Measurements from ENCODE around the gene LRRC2. TPM values are rescaled to one million over a fixed set of nuclear protein-coding genes. Genes with fewer than 3 reads are reported as not detected.

The LRRC2 gene
- total and polyA plus RNA-seq, 4 donors, result 0.09 to 3.1 (median 0.73) TPM

DNA sequence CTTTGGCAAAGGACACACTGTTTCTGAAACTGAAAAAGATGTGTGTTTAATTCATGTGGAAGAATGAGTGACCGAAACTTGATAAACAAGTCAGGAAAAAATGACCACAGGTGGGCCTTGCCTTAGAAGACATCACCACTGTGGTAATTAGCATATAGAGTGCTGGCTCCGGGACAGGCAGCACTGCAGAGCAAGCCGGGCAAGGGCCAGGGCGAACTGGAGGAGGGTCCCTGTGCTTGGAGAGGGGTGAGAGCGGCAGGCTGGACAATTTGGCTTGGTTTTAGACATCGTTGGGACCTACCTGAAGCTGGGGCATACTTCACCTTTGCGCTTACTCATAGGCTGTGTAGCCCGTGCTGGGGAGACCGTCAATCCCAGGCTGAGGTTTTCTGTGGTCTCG is 60.1 kb downstream of the LRRC2 start:
- TF ChIP-seq, protein P1, sequence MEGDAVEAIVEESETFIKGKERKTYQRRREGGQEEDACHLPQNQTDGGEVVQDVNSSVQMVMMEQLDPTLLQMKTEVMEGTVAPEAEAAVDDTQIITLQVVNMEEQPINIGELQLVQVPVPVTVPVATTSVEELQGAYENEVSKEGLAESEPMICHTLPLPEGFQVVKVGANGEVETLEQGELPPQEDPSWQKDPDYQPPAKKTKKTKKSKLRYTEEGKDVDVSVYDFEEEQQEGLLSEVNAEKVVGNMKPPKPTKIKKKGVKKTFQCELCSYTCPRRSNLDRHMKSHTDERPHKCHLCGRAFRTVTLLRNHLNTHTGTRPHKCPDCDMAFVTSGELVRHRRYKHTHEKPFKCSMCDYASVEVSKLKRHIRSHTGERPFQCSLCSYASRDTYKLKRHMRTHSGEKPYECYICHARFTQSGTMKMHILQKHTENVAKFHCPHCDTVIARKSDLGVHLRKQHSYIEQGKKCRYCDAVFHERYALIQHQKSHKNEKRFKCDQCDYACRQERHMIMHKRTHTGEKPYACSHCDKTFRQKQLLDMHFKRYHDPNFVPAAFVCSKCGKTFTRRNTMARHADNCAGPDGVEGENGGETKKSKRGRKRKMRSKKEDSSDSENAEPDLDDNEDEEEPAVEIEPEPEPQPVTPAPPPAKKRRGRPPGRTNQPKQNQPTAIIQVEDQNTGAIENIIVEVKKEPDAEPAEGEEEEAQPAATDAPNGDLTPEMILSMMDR (IDR thresholded peaks at IDR 0.05; ENCODE audit: control extremely low read depth, extremely low read depth), result no peak
- Histone ChIP-seq H3K9me3 (ENCODE audit: control insufficient read depth in 4 of 4, insufficient read depth in 3 of 4, low read length in 3 of 4) (peaks cover 0 to 2% (median 0%) of the 10 kb centered on the region in 4 donors), H3K9ac (ENCODE audit: insufficient read depth in 1 of 2, low read length in 2 of 2) (no peak overlapping the region), H3K36me3 (ENCODE audit: control insufficient read depth in 4 of 4, insufficient read depth in 4 of 4, low read length in 4 of 4) (no peaks in the 10 kb centered on the region), H3K27me3 (ENCODE audit: control insufficient read depth in 3 of 3, insufficient read depth in 3 of 3, low read length in 2 of 3) (no peaks in the 10 kb centered on the region), H3K4me1 (ENCODE audit: control insufficient read depth in 5 of 5, insufficient read depth in 5 of 5, low read length in 5 of 5) (peaks cover 0 to 3% (median 0%) of the 10 kb centered on the region in 5 donors), H3K27ac (ENCODE audit: low read depth in 1 of 2, low read length in 1 of 2) (no peak overlapping the region), H3K4me3 (no peak overlapping the region)
- DNase-seq (no peak), ATAC-seq (ENCODE audit: insufficient read depth, low FRiP score) (no peak)
- 91 to 92% methylated on average over 10 of the region's 10 CpGs for WGBS, 2 donors

DNA sequence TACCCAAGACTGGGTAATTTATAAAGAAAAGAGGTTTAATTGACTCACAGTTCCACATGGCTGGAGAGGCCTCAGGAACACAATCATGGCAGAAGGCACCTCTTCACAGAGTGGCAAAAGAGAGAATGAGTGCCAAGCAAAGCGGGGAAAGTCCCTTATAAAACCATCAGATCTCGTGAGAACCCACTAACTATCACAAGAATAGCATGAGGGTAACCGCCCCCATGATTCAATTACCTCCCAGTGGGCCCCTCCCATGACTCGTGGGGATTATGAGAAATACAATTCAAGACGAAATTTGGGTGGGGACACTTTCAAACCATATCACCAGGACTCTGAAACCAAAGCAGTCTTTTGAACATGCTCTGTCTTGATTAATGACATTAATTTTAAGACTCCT is 61.3 kb downstream of the LRRC2 start:
- no peak for DNase-seq
- Histone ChIP-seq H3K27ac (ENCODE audit: low read depth in 1 of 2, low read length in 1 of 2) (no peak overlapping the region), H3K9me3 (ENCODE audit: control insufficient read depth in 4 of 4, insufficient read depth in 3 of 4, low read length in 3 of 4) (peaks cover 0 to 2% (median 0%) of the 10 kb centered on the region in 4 donors), H3K9ac (ENCODE audit: insufficient read depth in 1 of 2, low read length in 2 of 2) (no peak overlapping the region), H3K36me3 (ENCODE audit: control insufficient read depth in 4 of 4, insufficient read depth in 4 of 4, low read length in 4 of 4) (no peaks in the 10 kb centered on the region), H3K27me3 (ENCODE audit: control insufficient read depth in 3 of 3, insufficient read depth in 3 of 3, low read length in 2 of 3) (no peaks in the 10 kb centered on the region), H3K4me1 (ENCODE audit: control insufficient read depth in 5 of 5, insufficient read depth in 5 of 5, low read length in 5 of 5) (peaks cover 0 to 3% (median 0%) of the 10 kb centered on the region in 5 donors), H3K4me3 (no peak overlapping the region)
- ATAC-seq (ENCODE audit: insufficient read depth, low FRiP score), result no peak
- TF ChIP-seq, protein P1 (IDR thresholded peaks at IDR 0.05; ENCODE audit: control extremely low read depth, extremely low read depth), result no peak
- WGBS, 2 donors, result 87 to 92% methylated on average over 5 of the region's 5 CpGs

DNA sequence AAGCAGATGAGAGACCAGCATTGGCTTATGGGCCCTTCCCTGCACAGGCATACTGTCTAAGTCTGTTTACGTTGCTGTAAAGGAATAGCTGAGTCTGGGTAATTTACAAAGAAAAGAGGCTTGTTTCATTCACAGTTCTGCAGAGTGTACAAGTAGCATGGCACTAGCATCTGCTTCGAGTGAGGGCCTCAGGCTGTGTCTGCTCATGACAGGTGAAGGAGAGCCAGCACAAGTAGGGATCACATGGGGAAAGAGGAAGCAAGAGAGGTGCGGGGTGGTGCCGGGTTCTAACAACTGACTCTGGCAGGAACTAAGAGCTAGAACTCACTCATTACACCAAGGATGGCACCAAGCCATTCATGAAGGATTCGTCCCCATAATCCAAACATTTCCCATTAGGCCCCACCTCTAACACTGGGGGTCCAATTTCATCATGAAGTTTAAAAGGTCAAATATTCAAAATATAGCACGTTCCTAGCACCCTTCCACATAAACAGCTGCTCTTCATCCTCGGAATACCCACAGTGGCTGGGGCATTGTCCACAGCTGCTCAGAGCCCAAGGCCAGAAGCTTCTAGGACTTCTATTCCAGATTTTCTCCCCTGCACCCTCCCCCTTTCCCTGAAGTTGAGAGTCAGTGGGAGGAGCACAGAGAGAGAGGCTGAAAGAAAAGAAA is 62.8 kb downstream of the LRRC2 start:
- Histone ChIP-seq H3K27ac (ENCODE audit: low read depth in 1 of 2, low read length in 1 of 2) (no peak overlapping the region), H3K4me3 (no peak overlapping the region), H3K36me3 (ENCODE audit: control insufficient read depth in 4 of 4, insufficient read depth in 4 of 4, low read length in 4 of 4) (no peaks in the 10 kb centered on the region), H3K4me1 (ENCODE audit: control insufficient read depth in 5 of 5, insufficient read depth in 5 of 5, low read length in 5 of 5) (peaks cover 0 to 3% (median 0%) of the 10 kb centered on the region in 5 donors), H3K27me3 (ENCODE audit: control insufficient read depth in 3 of 3, insufficient read depth in 3 of 3, low read length in 2 of 3) (no peaks in the 10 kb centered on the region), H3K9ac (ENCODE audit: insufficient read depth in 1 of 2, low read length in 2 of 2) (no peak overlapping the region), H3K9me3 (ENCODE audit: control insufficient read depth in 4 of 4, insufficient read depth in 3 of 4, low read length in 3 of 4) (peaks cover 0 to 2% (median 0%) of the 10 kb centered on the region in 4 donors)
- WGBS, 2 donors, result 68% methylated on average over 7 of the region's 7 CpGs
- ATAC-seq (ENCODE audit: insufficient read depth, low FRiP score), result no peak
- peak; percentile 19 to 50 (median 28) for DNase-seq
- TF ChIP-seq, protein P1 (IDR thresholded peaks at IDR 0.05; ENCODE audit: control extremely low read depth, extremely low read depth), result no peak

Data from lung (tissue), 12 donors.